Measurements from ENCODE around the gene NMB.

DNA sequence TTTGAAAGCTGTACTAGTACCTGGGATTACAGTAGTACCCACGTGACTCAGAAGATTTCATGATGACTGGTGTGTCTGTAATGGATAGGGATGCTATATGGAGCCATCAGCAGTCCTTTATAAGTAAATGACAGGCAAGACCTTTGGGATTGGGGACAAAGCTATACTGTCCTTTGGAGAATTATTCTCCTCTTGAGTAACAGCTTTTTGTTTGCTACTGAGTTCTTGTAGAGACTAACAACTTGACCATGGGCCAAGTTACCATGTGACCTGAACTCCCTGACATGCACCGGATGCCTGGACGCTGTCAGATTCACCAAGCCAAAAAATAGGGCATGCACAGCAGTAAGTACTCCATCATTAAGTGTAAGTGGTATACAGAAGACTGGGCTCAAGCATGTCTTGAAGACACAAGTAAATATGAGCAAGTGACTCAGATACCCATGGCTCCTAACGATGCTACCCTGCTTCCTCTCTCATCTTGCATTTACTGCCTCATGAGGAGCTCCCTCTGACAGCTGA is 45.0 kb upstream of the NMB start:
- TF ChIP-seq, protein P1, sequence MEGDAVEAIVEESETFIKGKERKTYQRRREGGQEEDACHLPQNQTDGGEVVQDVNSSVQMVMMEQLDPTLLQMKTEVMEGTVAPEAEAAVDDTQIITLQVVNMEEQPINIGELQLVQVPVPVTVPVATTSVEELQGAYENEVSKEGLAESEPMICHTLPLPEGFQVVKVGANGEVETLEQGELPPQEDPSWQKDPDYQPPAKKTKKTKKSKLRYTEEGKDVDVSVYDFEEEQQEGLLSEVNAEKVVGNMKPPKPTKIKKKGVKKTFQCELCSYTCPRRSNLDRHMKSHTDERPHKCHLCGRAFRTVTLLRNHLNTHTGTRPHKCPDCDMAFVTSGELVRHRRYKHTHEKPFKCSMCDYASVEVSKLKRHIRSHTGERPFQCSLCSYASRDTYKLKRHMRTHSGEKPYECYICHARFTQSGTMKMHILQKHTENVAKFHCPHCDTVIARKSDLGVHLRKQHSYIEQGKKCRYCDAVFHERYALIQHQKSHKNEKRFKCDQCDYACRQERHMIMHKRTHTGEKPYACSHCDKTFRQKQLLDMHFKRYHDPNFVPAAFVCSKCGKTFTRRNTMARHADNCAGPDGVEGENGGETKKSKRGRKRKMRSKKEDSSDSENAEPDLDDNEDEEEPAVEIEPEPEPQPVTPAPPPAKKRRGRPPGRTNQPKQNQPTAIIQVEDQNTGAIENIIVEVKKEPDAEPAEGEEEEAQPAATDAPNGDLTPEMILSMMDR (conservative IDR thresholded peaks at IDR 0.05; ENCODE audit: low read depth, low read length): no peak
- TF ChIP-seq EZH2 (IDR thresholded peaks at IDR 0.05; ENCODE audit: low read length, unreplicated experiment): no peak
